K562 (cell line): ENCODE data around the gene TFAP2D. TPM values are rescaled to one million over a fixed set of nuclear protein-coding genes. Genes with fewer than 3 reads are reported as not detected.

ENCODE experiments used
- ATAC-seq: fragments of 200-7000 bp; cut with Tn5 transposase; 3 replicates; pipeline ENCODE4 v1.9.1; 2020; ENCODE audit warnings: moderate library complexity
- BruUV-seq: library from RNA; stranded (reverse); fragments of 400-500 nt; replicated peaks from 2 replicates; lab custom pipeline; 2021; lab: Mats Ljungman, UMichigan
- CTCF ChIA-PET: fragments of 300-600 bp; formaldehyde crosslinking; extraction: SDS; loops from one replicate; lab custom pipeline; 2021; ENCODE audit warnings: low intra/inter-chr PET ratio; lab: Yijun Ruan, JAX
- POLR2A ChIA-PET: fragments of 300-600, 350-650 bp; sonication (Branson Sonifier 250); formaldehyde crosslinking; extraction: SDS; loops from one replicate; lab custom pipeline; 2021; ENCODE audit warnings: antibody characterized with exemption, inconsistent platforms; lab: Yijun Ruan, JAX
- DNase-seq, 4 experiments: peaks; one replicate each; pipeline versions ENCODE4 v3.0.0 to v3.0.0-alpha.2; 2011 to 2018; ENCODE audit warnings: low spot score in 3 of 4, mixed read lengths in 3 of 4; ENCODE audit errors: extremely low read depth in 1 of 4
- FAIRE-seq: peaks from 2 replicates; lab custom pipeline; 2011; peaks lifted over from hg19 to GRCh38; lab: Jason Lieb, UNC
- H2AFZ ChIP-seq: 2 replicates; pipeline ENCODE4 v1.6.0; 2011; ENCODE audit warnings: low read depth, low read length, control low read depth, inconsistent platforms
- H3K27ac ChIP-seq: fragments of 200-600 bp; 3 replicates; pipeline ENCODE4 v1.8.0; 2011; ENCODE audit warnings: low read depth, mild to moderate bottlenecking, control low read depth, inconsistent platforms, low read length, moderate library complexity, mixed read lengths; ENCODE audit errors: extremely low read depth
- H3K27me3 ChIP-seq, 2 experiments: fragments of 300-600 bp in 1 of 2; 2 replicates in 1 of 2; 3 replicates in 1 of 2; pipeline versions ENCODE4 v1.6.0 to v1.8.0; 2011; ENCODE audit warnings: inconsistent platforms in 2 of 2, low read length in 2 of 2, mild to moderate bottlenecking in 1 of 2, mixed read lengths in 1 of 2, moderate library complexity in 1 of 2; ENCODE audit not compliant: control insufficient read depth in 2 of 2, insufficient read depth in 2 of 2
- H3K36me3 ChIP-seq: fragments of 300-600 bp; 3 replicates; pipeline ENCODE4 v1.8.0; 2011; ENCODE audit warnings: mild to moderate bottlenecking, low read length, inconsistent platforms; ENCODE audit not compliant: control insufficient read depth, insufficient read depth
- H3K4me1 ChIP-seq, 2 experiments: fragments of 200-600 bp in 1 of 2; replicated peaks in 1 of 2; 2 replicates in 1 of 2; 3 replicates in 1 of 2; pipeline versions ENCODE4 v1.5.1 to v1.8.0; 2011; ENCODE audit warnings: inconsistent platforms in 2 of 2, low read length in 2 of 2, mild to moderate bottlenecking in 1 of 2, mixed read lengths in 1 of 2, moderate library complexity in 1 of 2; ENCODE audit not compliant: control insufficient read depth in 2 of 2, insufficient read depth in 2 of 2
- H3K4me2 ChIP-seq: 2 replicates; pipeline ENCODE4 v1.6.1; 2011; ENCODE audit warnings: low read length, control low read depth, inconsistent platforms, mixed read lengths; ENCODE audit not compliant: insufficient read depth
- H3K4me3 ChIP-seq: fragments of 200-600 bp; sonication (generic), shearing (Covaris generic); 2 replicates; pipeline ENCODE4 v1.5.1; 2016; ENCODE audit warnings: control low read depth, inconsistent platforms
- H3K79me2 ChIP-seq: fragments of 200-600 bp; 3 replicates; pipeline ENCODE4 v1.8.0; 2011; ENCODE audit warnings: low read length, inconsistent platforms; ENCODE audit not compliant: control insufficient read depth, insufficient read depth
- H3K9ac ChIP-seq, 2 experiments: 2 replicates each; pipeline versions ENCODE4 v1.6.0 to v1.6.1; 2011; ENCODE audit warnings: low read depth in 2 of 2, low read length in 2 of 2, control low read depth in 1 of 2, inconsistent platforms in 1 of 2, mild to moderate bottlenecking in 1 of 2, mixed read lengths in 1 of 2; ENCODE audit not compliant: insufficient read depth in 1 of 2
- H3K9me1 ChIP-seq: one replicate; pipeline ENCODE4 v1.6.0; 2011; ENCODE audit warnings: inconsistent platforms, mild to moderate bottlenecking, low read length, moderate library complexity; ENCODE audit not compliant: control insufficient read depth, insufficient read depth
- H3K9me3 ChIP-seq: replicated peaks from 2 replicates; pipeline ENCODE4 v1.5.1; 2011; ENCODE audit warnings: low read depth, low read length, inconsistent platforms; ENCODE audit not compliant: control insufficient read depth, insufficient read depth
- H4K20me1 ChIP-seq: replicated peaks from 2 replicates; pipeline ENCODE4 v1.6.1; 2011; ENCODE audit warnings: low read length, inconsistent platforms, mixed read lengths; ENCODE audit not compliant: control insufficient read depth, insufficient read depth
- CHCHD3 ChIP-seq: fragments of 250-450 bp; sonication (Bioruptor Pico); IDR thresholded peaks from 2 replicates; pipeline ENCODE4 v2.1.2; 2022; ENCODE audit warnings: mild to moderate bottlenecking
- CLOCK ChIP-seq: fragments of 250-450 bp; sonication (Bioruptor Pico); IDR thresholded peaks from 2 replicates; pipeline ENCODE4 v1.4.0; 2020; ENCODE audit warnings: mild to moderate bottlenecking, moderate library complexity, borderline replicate concordance
- JUNB ChIP-seq: fragments of 450-650 bp; formaldehyde crosslinking; conservative IDR thresholded peaks from 2 replicates; pipeline ENCODE4 v1.4.0; 2020; ENCODE audit warnings: mild to moderate bottlenecking
- POLR2AphosphoS2 ChIP-seq: IDR thresholded peaks from 2 replicates; pipeline ENCODE4 v1.6.1; 2012; ENCODE audit warnings: low read length, improper control_type of control experiment
- SAFB2 ChIP-seq: fragments of 200-400 bp; formaldehyde crosslinking; IDR thresholded peaks from 2 replicates; pipeline ENCODE4 v1.6.1; 2018; ENCODE audit warnings: borderline replicate concordance, low read length, low read depth, moderate library complexity; ENCODE audit not compliant: severe bottlenecking
- ZNF274 ChIP-seq: IDR thresholded peaks from 2 replicates; pipeline ENCODE4 v1.6.1; 2011; ENCODE audit warnings: low read depth, mild to moderate bottlenecking, low read length, moderate library complexity, borderline replicate concordance
- WGBS: fragments of 100-300 bp; shearing (Covaris generic); methylation state at CpG from one replicate; pipeline ENCODE4 v1.1.6; 2016; ENCODE audit warnings: low coverage, mixed read lengths; ENCODE audit not compliant: insufficient coverage; ENCODE audit errors: missing lambda C conversion rate; 5-methylcytosine and 5-hydroxymethylcytosine counted together
- in situ Hi-C: fragments of 300-500 bp; cut with MboI; formaldehyde crosslinking; loops from 4 replicates; pipeline ENCODE4 v1.15.0; 2018; ENCODE audit warnings: inconsistent platforms, mixed read lengths
- intact Hi-C: fragments of 100-400 bp; cut with micrococcal nuclease; formaldehyde crosslinking; loops from 2 replicates; pipeline ENCODE4 v1.14.2; 2022
- polyA plus RNA-seq, 8 experiments: library from polyadenylated mRNA; depleted of rRNA in 4 of 8; stranded (reverse) in 5 of 8; unstranded in 3 of 8; fragments of >200 nt; fragmentation: Nextera tagmentation in 2 of 8; fragmentation: Illumina TruSeq in 1 of 8; extraction: Ambion mirVana in 2 of 8; extraction: Trizol in 1 of 8; gene quantifications; 2 replicates each; pipeline versions ENCODE4 v1.2.1 to v1.2.3, GENCODE V29; 2011 to 2014; ENCODE audit warnings: inconsistent platforms in 1 of 8, missing spikeins in 1 of 8
- total RNA-seq, 7 experiments: library from RNA; depleted of rRNA in 6 of 7; stranded (reverse); fragments of >200 nt in 6 of 7; fragmentation: Illumina TruSeq in 2 of 7; extraction: Trizol in 2 of 7; gene quantifications; 2 replicates each; pipeline versions ENCODE4 v1.2.1 to v1.2.3, GENCODE V29; 2011 to 2021; ENCODE audit warnings: low replicate concordance in 1 of 7

The TFAP2D gene
- total and polyA plus RNA-seq, 9 of the 15 experiments (the other 6 are each of a cell fraction or from before 2014, with no cell fraction given): not detected

- intact Hi-C loops: no loop called here
- WGBS: 69% methylated on average over 5 of the region's 5 CpGs
- no peaks in the 10 kb centered on the region for H3K9me1 ChIP-seq
- FAIRE-seq: no peak
- ChIA-PET POLR2A (interaction anchor here (1.4 kb wide), 1 partner anchor 10 kb away, joined by 4 read pairs; no protein-coding TSS in a partner anchor), CTCF (no interaction called here)
- no peaks in the 10 kb centered on the region for H3K36me3 ChIP-seq
- no peak for ATAC-seq
- no peak for TF ChIP-seq CHCHD3 (CRISPR knock-in tag)
- TF ChIP-seq ZNF274: no peak
- TF ChIP-seq POLR2AphosphoS2: no peak
- no peak for TF ChIP-seq SAFB2
- no peak for TF ChIP-seq CLOCK (CRISPR knock-in tag)
- TF ChIP-seq JUNB (CRISPR knock-in tag): no peak
- no peaks in the 10 kb centered on the region for H4K20me1 ChIP-seq
- no peaks in the 10 kb centered on the region for H3K79me2 ChIP-seq
- in situ Hi-C loops: loop anchor here (25.0 kb wide), 2 partner anchors 716 to 1191 kb away; no protein-coding TSS in a partner anchor
- H3K9me3 ChIP-seq: 0 out of 2 replicates have a peak, but pooled peaks cover 3% of the 10 kb centered on the region
- H3K9ac ChIP-seq: no peak overlapping the region
- BruUV-seq: no TSS peak
- no peak overlapping the region; the same call in 1 of the 2 replicates for H3K4me2 ChIP-seq
- DNase-seq: no peak
- no peaks in the 10 kb centered on the region for H3K27me3 ChIP-seq
- peak overlapping the region; percentile 82 for H2AFZ ChIP-seq
- H3K4me1 ChIP-seq: peaks cover 6 to 12% of the 10 kb centered on the region in 2 experiments; a peak in 4 of 5 replicates
- H3K4me3 ChIP-seq: no peak overlapping the region
- H3K27ac ChIP-seq: no peak overlapping the region
These were observed 107.5 kb downstream of the TFAP2D start for GRCh38 chr6:50820869-50821264.
